ENCODE results near the gene TAAR5. TPM values are rescaled to one million over a fixed set of nuclear protein-coding genes. Genes with fewer than 3 reads are reported as not detected.

The TAAR5 gene
- polyA plus RNA-seq, 1 donor (not counting 4 experiments of a cell fraction or from before 2014, with no cell fraction given): not detected

DNA sequence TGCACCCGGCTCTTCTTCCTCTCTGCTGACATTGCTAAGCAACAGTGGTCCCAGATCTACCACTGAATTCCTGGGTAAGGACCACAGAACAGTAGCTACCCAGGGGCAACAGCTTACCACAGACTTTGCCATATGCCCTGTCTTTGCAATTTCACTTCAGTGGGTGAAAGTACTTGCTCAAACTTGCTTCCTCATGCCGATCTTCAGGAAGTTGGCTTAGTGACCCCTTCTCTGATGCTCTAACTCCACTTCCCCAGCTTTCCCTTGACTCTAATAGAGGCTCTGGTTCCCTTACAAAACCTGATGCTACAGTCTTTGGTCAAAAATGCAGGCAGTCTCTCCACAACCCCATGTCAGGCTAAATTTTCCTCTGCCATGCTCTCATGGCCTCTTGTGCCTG, 3.3 kb upstream of the TAAR5 start:
- H3K9ac ChIP-seq (ENCODE audit: control insufficient read depth, extremely low read depth, insufficient read depth, low read length): no peak overlapping the region
- no peak overlapping the region for H3K27ac ChIP-seq (ENCODE audit: control insufficient read depth, insufficient read depth, low read length)
- H4K20me1 ChIP-seq (ENCODE audit: control insufficient read depth, extremely low read depth, insufficient read depth, low read length): no peaks in the 10 kb centered on the region
- no peaks in the 10 kb centered on the region for H3K9me3 ChIP-seq (ENCODE audit: control insufficient read depth, low read depth, low read length)
- no peak for DNase-seq (ENCODE audit: low read depth, low spot score)
- dilution Hi-C loops (cut with MboI; ENCODE audit: extremely low pct_ligation_motif_present, low sequenced_read_pairs): no loop called here
- no peak overlapping the region for H3K4me2 ChIP-seq (ENCODE audit: control insufficient read depth, extremely low read depth, insufficient read depth, low read depth, low read length)
- no peak for FAIRE-seq
- no peaks in the 10 kb centered on the region for H3K9me1 ChIP-seq (ENCODE audit: control insufficient read depth, extremely low read depth, insufficient read depth, low read length)
- TF ChIP-seq CTCF (optimal IDR thresholded peaks at IDR 0.05 in 1 of 3, IDR thresholded peaks at IDR 0.05 in 1 of 3, conservative IDR thresholded peaks at IDR 0.05 in 1 of 3; ENCODE audit: extremely low read depth in 1 of 3, insufficient read depth in 2 of 3, low read length in 3 of 3) (no peak), EZH2 (IDR thresholded peaks at IDR 0.05; ENCODE audit: low read length) (no peak)
- no peaks in the 10 kb centered on the region for H3K36me3 ChIP-seq (ENCODE audit: control insufficient read depth in 2 of 2, extremely low read depth in 1 of 2, insufficient read depth in 2 of 2, low read length in 2 of 2)
- H2AFZ ChIP-seq (ENCODE audit: control insufficient read depth, low read length): no peak overlapping the region
- H3K4me1 ChIP-seq (ENCODE audit: control insufficient read depth, extremely low read depth, insufficient read depth, low read length): no peaks in the 10 kb centered on the region
- no peak overlapping the region for H3K4me3 ChIP-seq (ENCODE audit: control insufficient read depth in 2 of 3, extremely low read depth in 1 of 3, insufficient read depth in 2 of 3, low read depth in 1 of 3, low read length in 3 of 3)
- H3K79me2 ChIP-seq (ENCODE audit: control insufficient read depth, insufficient read depth, low read length): no peaks in the 10 kb centered on the region
- H3K27me3 ChIP-seq (ENCODE audit: control insufficient read depth, extremely low read depth, insufficient read depth, low read length): no peaks in the 10 kb centered on the region

GRCh38 chr6:132590362-132590761, 821 bp upstream of the TAAR5 start:
- Histone ChIP-seq H2AFZ (ENCODE audit: control insufficient read depth, low read length) (no peak overlapping the region), H3K27me3 (ENCODE audit: control insufficient read depth, extremely low read depth, insufficient read depth, low read length) (no peaks in the 10 kb centered on the region), H3K79me2 (ENCODE audit: control insufficient read depth, insufficient read depth, low read length) (no peaks in the 10 kb centered on the region), H3K4me2 (ENCODE audit: control insufficient read depth, extremely low read depth, insufficient read depth, low read depth, low read length) (no peak overlapping the region), H3K9me1 (ENCODE audit: control insufficient read depth, extremely low read depth, insufficient read depth, low read length) (no peaks in the 10 kb centered on the region), H3K36me3 (ENCODE audit: control insufficient read depth in 2 of 2, extremely low read depth in 1 of 2, insufficient read depth in 2 of 2, low read length in 2 of 2) (no peaks in the 10 kb centered on the region), H3K9ac (ENCODE audit: control insufficient read depth, extremely low read depth, insufficient read depth, low read length) (no peak overlapping the region), H3K4me1 (ENCODE audit: control insufficient read depth, extremely low read depth, insufficient read depth, low read length) (no peaks in the 10 kb centered on the region), H3K9me3 (ENCODE audit: control insufficient read depth, low read depth, low read length) (no peaks in the 10 kb centered on the region), H3K4me3 (ENCODE audit: control insufficient read depth in 2 of 3, extremely low read depth in 1 of 3, insufficient read depth in 2 of 3, low read depth in 1 of 3, low read length in 3 of 3) (no peak overlapping the region), H3K27ac (ENCODE audit: control insufficient read depth, insufficient read depth, low read length) (no peak overlapping the region), H4K20me1 (ENCODE audit: control insufficient read depth, extremely low read depth, insufficient read depth, low read length) (no peaks in the 10 kb centered on the region)
- no peak for FAIRE-seq
- DNase-seq (ENCODE audit: low read depth, low spot score): no peak
- no peak for TF ChIP-seq EZH2 (IDR thresholded peaks at IDR 0.05; ENCODE audit: low read length)
- no peak for TF ChIP-seq CTCF (optimal IDR thresholded peaks at IDR 0.05 in 1 of 3, IDR thresholded peaks at IDR 0.05 in 1 of 3, conservative IDR thresholded peaks at IDR 0.05 in 1 of 3; ENCODE audit: extremely low read depth in 1 of 3, insufficient read depth in 2 of 3, low read length in 3 of 3)
- dilution Hi-C loops (cut with MboI; ENCODE audit: extremely low pct_ligation_motif_present, low sequenced_read_pairs): no loop called here
